B cell (primary cell): ENCODE results near the gene NUP93. TPM values are rescaled to one million over a fixed set of nuclear protein-coding genes. Genes with fewer than 3 reads are reported as not detected.

Experiments
- ATAC-seq: fragments of 200-7000 bp; cut with Tn5 transposase; one replicate; pipeline ENCODE4 v1.10.0; 2021; ENCODE audit warnings: low read depth, mild to moderate bottlenecking, moderate number of reproducible peaks, moderate library complexity
- CTCF ChIA-PET: fragments of 350-600 bp; sonication (Branson Sonifier 250); formaldehyde crosslinking; loops from one replicate; lab custom pipeline; 2021; ENCODE audit warnings: antibody characterized with exemption, inconsistent platforms; lab: Charles Lee
- POLR2A ChIA-PET: fragments of 350-600 bp; sonication (Branson Sonifier 250); formaldehyde crosslinking; loops from one replicate; lab custom pipeline; 2021; ENCODE audit warnings: antibody characterized with exemption; lab: Charles Lee
- DNase-seq: peaks from one replicate; pipeline ENCODE4 v3.0.0; 2013
- H2AFZ ChIP-seq: 2 replicates; pipeline ENCODE4 v1.6.1; 2012; ENCODE audit warnings: mild to moderate bottlenecking, low read depth, low read length; ENCODE audit not compliant: insufficient read depth, poor library complexity, severe bottlenecking
- H3K27ac ChIP-seq, 2 donors: 1 replicate in 1 of 2; 2 replicates in 1 of 2; pipeline ENCODE4 v1.5.1; 2012 to 2013; ENCODE audit warnings: low read length in 2 of 2, mild to moderate bottlenecking in 2 of 2, moderate library complexity in 1 of 2
- H3K27me3 ChIP-seq, 4 experiments: fragments of 200-600 bp in 1 of 4; sonication (generic) in 1 of 4; replicated peaks in 1 of 4; 1 replicate in 2 of 4; 2 replicates in 2 of 4; pipeline versions ENCODE4 v1.6.1 to v1.7.0; 2013 to 2016; ENCODE audit warnings: low read length in 3 of 4, mild to moderate bottlenecking in 2 of 4, mixed read lengths in 1 of 4, moderate library complexity in 1 of 4; ENCODE audit not compliant: insufficient read depth in 4 of 4, control insufficient read depth in 3 of 4; ENCODE audit errors: control extremely low read depth in 1 of 4
- H3K36me3 ChIP-seq, 2 experiments: replicated peaks in 1 of 2; 1 replicate in 1 of 2; 2 replicates in 1 of 2; pipeline versions ENCODE4 v1.6.1 to v1.7.1; 2013; ENCODE audit warnings: low read length in 1 of 2; ENCODE audit not compliant: insufficient read depth in 2 of 2, control insufficient read depth in 1 of 2; ENCODE audit errors: control extremely low read depth in 1 of 2, extremely low read depth in 1 of 2
- H3K4me1 ChIP-seq, 2 donors: fragments of 200-600 bp in 1 of 2; sonication (generic) in 1 of 2; 1 replicate in 1 of 2; 2 replicates in 1 of 2; pipeline versions ENCODE4 v1.5.1 to v1.6.1; 2013 to 2017; ENCODE audit warnings: low read length in 2 of 2; ENCODE audit not compliant: control insufficient read depth in 2 of 2, insufficient read depth in 2 of 2
- H3K4me2 ChIP-seq: replicated peaks from 2 replicates; pipeline ENCODE3; 2012; ENCODE audit warnings: mild to moderate bottlenecking, low read depth, low read length; ENCODE audit not compliant: poor library complexity, severe bottlenecking
- H3K4me3 ChIP-seq, 5 experiments: fragments of 200-600 bp in 1 of 5; sonication (generic) in 1 of 5; 1 replicate in 3 of 5; 2 replicates in 2 of 5; pipeline versions ENCODE4 v1.5.1 to v1.7.0; 2011 to 2016; ENCODE audit warnings: low read length in 4 of 5, mild to moderate bottlenecking in 4 of 5, low read depth in 2 of 5, control low read depth in 1 of 5, moderate library complexity in 1 of 5; ENCODE audit not compliant: insufficient read depth in 1 of 5; ENCODE audit errors: control extremely low read depth in 1 of 5, extremely low read depth in 1 of 5
- H3K79me2 ChIP-seq: fragments of 200-600 bp; sonication (generic); one replicate; pipeline ENCODE4 v1.6.0; 2016; ENCODE audit warnings: low read length; ENCODE audit not compliant: control insufficient read depth, insufficient read depth
- H3K9ac ChIP-seq: fragments of 200-600 bp; sonication (generic); 2 replicates; pipeline ENCODE4 v1.6.1; 2017; ENCODE audit warnings: mild to moderate bottlenecking, low read length, moderate library complexity
- H3K9me3 ChIP-seq, 3 donors: one replicate each; pipeline versions ENCODE4 v1.6.1 to v1.7.1; 2013; ENCODE audit warnings: low read length in 2 of 3; ENCODE audit not compliant: control insufficient read depth in 2 of 3, insufficient read depth in 1 of 3; ENCODE audit errors: control extremely low read depth in 1 of 3
- H4K20me1 ChIP-seq: 2 replicates; pipeline ENCODE4 v1.6.0; 2012; ENCODE audit warnings: mild to moderate bottlenecking, low read length; ENCODE audit not compliant: insufficient read depth, control insufficient read depth, poor library complexity, severe bottlenecking
- H3K27ac Mint-ChIP-seq: one replicate; pipeline ENCODE4 v1.8.0; 2021; ENCODE audit warnings: mixed read lengths
- H3K27me3 Mint-ChIP-seq: one replicate; pipeline ENCODE4 v1.8.0; 2021; ENCODE audit warnings: mixed read lengths
- H3K4me1 Mint-ChIP-seq: one replicate; pipeline ENCODE4 v1.8.0; 2021; ENCODE audit warnings: mixed read lengths
- H3K4me3 Mint-ChIP-seq: one replicate; pipeline ENCODE4 v1.8.0; 2021; ENCODE audit warnings: mixed read lengths
- H3K9me3 Mint-ChIP-seq: one replicate; pipeline ENCODE4 v1.8.0; 2022; ENCODE audit warnings: mixed read lengths; ENCODE audit not compliant: insufficient read depth
- EZH2 ChIP-seq: IDR thresholded peaks from 2 replicates; pipeline ENCODE4 v1.6.1; 2012; ENCODE audit warnings: borderline replicate concordance, low read depth, mild to moderate bottlenecking, moderate library complexity, low read length; ENCODE audit not compliant: insufficient read depth, poor library complexity, severe bottlenecking
- WGBS: methylation state at CpG from one replicate; pipeline ENCODE4 v1.1.5; 2013; ENCODE audit warnings: missing lambda C conversion rate; ENCODE audit not compliant: insufficient coverage; 5-methylcytosine and 5-hydroxymethylcytosine counted together
- intact Hi-C: fragments of 100-400 bp; cut with micrococcal nuclease; formaldehyde crosslinking; loops from one replicate; pipeline ENCODE4 v1.10.0; 2022
- polyA plus RNA-seq: library from polyadenylated mRNA; depleted of rRNA; stranded (reverse); fragments of >200 nt; gene quantifications from 2 replicates; pipeline ENCODE4 v1.2.3, GENCODE V29; 2012
- total RNA-seq, 2 donors: library from RNA; stranded (reverse); fragments of 120-200 nt in 1 of 2; gene quantifications; 1 replicate in 1 of 2; 2 replicates in 1 of 2; pipeline versions ENCODE4 v1.2.3 to v1.2.4, GENCODE V29; 2013 to 2022
- TF ChIP-seq, protein P1 (sequence below): fragments of 200-600 bp; IDR thresholded peaks from one replicate; pipeline ENCODE4 v1.8.0; 2022; ENCODE audit warnings: antibody characterized with exemption, mild to moderate bottlenecking

NUP93 gene
- total and polyA plus RNA-seq, 2 donors (not counting 1 experiment from before 2014, with no cell fraction given), result 23.6 to 64.6 TPM

GRCh38 chr16:56879276-56879675 lies 149.3 kb downstream of the NUP93 start:
- Histone ChIP-seq H3K4me1 (peaks cover 0 to 5% of the 10 kb centered on the region in 2 donors), H4K20me1 (no peaks in the 10 kb centered on the region), H3K9ac (no peak overlapping the region), H3K9me3 (no peaks in the 10 kb centered on the region), H3K4me2 (no peak overlapping the region), H3K27ac (no peak overlapping the region), H2AFZ (no peak overlapping the region), H3K4me3 (no peak overlapping the region), H3K36me3 (no peaks in the 10 kb centered on the region), H3K79me2 (no peaks in the 10 kb centered on the region), H3K27me3 (no peaks in the 10 kb centered on the region)
- Mint-ChIP-seq H3K27me3 (no peaks in the 10 kb centered on the region), H3K4me1 (peaks cover 7% of the 10 kb centered on the region), H3K4me3 (no peak overlapping the region), H3K27ac (no peak overlapping the region), H3K9me3 (no peaks in the 10 kb centered on the region)
- TF ChIP-seq EZH2, result no peak
- TF ChIP-seq, protein P1, sequence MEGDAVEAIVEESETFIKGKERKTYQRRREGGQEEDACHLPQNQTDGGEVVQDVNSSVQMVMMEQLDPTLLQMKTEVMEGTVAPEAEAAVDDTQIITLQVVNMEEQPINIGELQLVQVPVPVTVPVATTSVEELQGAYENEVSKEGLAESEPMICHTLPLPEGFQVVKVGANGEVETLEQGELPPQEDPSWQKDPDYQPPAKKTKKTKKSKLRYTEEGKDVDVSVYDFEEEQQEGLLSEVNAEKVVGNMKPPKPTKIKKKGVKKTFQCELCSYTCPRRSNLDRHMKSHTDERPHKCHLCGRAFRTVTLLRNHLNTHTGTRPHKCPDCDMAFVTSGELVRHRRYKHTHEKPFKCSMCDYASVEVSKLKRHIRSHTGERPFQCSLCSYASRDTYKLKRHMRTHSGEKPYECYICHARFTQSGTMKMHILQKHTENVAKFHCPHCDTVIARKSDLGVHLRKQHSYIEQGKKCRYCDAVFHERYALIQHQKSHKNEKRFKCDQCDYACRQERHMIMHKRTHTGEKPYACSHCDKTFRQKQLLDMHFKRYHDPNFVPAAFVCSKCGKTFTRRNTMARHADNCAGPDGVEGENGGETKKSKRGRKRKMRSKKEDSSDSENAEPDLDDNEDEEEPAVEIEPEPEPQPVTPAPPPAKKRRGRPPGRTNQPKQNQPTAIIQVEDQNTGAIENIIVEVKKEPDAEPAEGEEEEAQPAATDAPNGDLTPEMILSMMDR, result no peak
- 95% methylated on average over 9 of the region's 9 CpGs for WGBS
- intact Hi-C loops, result no loop called here
- POLR2A ChIA-PET, result no interaction called here
- DNase-seq, result no peak
- CTCF ChIA-PET, result no interaction called here
- no peak for ATAC-seq

GRCh38 chr16:56880176-56880575 lies 150.2 kb downstream of the NUP93 start:
- CTCF ChIA-PET, result no interaction called here
- Mint-ChIP-seq H3K4me3 (no peak overlapping the region), H3K9me3 (no peaks in the 10 kb centered on the region), H3K4me1 (peaks cover 3% of the 10 kb centered on the region), H3K27ac (no peak overlapping the region), H3K27me3 (no peaks in the 10 kb centered on the region)
- Histone ChIP-seq H3K4me1 (no peaks in the 10 kb centered on the region), H3K4me2 (no peak overlapping the region), H2AFZ (no peak overlapping the region), H4K20me1 (no peaks in the 10 kb centered on the region), H3K9ac (no peak overlapping the region), H3K4me3 (no peak overlapping the region), H3K27ac (no peak overlapping the region), H3K36me3 (no peaks in the 10 kb centered on the region), H3K79me2 (no peaks in the 10 kb centered on the region), H3K27me3 (no peaks in the 10 kb centered on the region), H3K9me3 (no peaks in the 10 kb centered on the region)
- ATAC-seq, result no peak
- TF ChIP-seq, protein P1, result no peak
- TF ChIP-seq EZH2, result no peak
- 98% methylated on average over 8 of the region's 12 CpGs for WGBS
- DNase-seq, result no peak
- POLR2A ChIA-PET, result interaction anchor here (0.6 kb wide), 1 partner anchor 169 kb away, joined by 3 read pairs; no protein-coding TSS in a partner anchor
- intact Hi-C loops, result no loop called here
